GM10266 (cell line): Measurements from ENCODE around the gene PRDM1.

Source experiments
- DNase-seq: peaks from one replicate; pipeline ENCODE4 v3.0.0; 2012; ENCODE audit errors: extremely low spot score
- TF ChIP-seq, protein P1 (sequence below): IDR thresholded peaks from 2 replicates; pipeline ENCODE4 v1.5.1; 2012; ENCODE audit warnings: mild to moderate bottlenecking, low read depth; ENCODE audit not compliant: control insufficient read depth, insufficient read depth; ENCODE audit errors: missing control alignments

Gene PRDM1

DNA sequence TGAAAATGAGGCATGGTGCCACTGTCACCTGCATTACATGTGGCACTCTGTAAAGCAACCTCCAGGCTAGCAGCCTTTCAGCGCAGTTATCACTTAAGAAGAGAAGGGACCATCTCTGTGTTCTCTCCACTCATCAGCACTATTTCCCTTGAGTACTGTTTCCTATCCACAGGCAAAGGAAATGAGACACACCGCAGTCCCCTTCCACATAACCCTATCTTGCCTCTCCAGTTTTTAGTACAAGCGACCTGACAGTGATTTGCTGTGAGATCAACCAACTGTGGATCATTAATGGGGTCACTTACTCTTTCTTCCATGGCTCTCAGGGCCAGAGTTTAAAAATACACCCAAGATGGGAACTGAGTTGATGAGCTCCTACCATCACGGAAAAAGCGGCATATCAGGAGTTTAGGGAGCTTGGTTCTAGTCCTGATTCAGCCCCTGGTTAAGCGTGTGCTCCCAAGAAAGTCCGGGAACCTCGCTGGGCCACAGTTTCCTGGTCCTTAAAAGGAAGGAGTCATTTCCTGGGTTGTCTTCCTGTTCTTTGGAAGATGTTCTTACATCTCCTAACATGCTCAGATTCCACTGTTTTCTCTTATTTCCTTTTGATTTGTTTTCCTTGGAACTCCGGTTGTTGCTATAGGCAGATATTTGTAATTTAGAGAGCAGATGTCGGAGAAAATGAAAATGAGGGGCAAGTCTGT is 27.3 kb downstream of the PRDM1 start:
- TF ChIP-seq, protein P1, sequence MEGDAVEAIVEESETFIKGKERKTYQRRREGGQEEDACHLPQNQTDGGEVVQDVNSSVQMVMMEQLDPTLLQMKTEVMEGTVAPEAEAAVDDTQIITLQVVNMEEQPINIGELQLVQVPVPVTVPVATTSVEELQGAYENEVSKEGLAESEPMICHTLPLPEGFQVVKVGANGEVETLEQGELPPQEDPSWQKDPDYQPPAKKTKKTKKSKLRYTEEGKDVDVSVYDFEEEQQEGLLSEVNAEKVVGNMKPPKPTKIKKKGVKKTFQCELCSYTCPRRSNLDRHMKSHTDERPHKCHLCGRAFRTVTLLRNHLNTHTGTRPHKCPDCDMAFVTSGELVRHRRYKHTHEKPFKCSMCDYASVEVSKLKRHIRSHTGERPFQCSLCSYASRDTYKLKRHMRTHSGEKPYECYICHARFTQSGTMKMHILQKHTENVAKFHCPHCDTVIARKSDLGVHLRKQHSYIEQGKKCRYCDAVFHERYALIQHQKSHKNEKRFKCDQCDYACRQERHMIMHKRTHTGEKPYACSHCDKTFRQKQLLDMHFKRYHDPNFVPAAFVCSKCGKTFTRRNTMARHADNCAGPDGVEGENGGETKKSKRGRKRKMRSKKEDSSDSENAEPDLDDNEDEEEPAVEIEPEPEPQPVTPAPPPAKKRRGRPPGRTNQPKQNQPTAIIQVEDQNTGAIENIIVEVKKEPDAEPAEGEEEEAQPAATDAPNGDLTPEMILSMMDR: no peak
- DNase-seq: no peak

DNA sequence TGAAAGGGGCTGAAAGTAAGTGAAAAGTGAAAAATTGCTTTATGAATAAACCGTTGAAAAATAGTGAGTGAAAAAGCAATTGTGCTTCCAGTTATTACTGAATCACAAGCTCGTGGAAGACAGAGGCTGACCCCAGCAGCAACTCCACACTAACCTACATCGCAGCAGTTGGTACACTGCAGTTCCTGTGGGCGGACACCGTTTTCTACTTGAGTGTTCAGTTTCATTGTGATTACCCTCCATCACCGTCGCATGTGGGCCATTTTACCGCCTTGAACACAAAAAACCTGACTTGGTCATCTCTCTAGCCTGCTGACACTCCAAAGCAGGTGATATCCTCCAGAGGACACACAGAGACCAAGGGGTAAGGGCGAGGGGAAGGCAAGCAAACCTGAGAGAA is 28.4 kb downstream of the PRDM1 start:
- DNase-seq: peak; percentile 59

DNA sequence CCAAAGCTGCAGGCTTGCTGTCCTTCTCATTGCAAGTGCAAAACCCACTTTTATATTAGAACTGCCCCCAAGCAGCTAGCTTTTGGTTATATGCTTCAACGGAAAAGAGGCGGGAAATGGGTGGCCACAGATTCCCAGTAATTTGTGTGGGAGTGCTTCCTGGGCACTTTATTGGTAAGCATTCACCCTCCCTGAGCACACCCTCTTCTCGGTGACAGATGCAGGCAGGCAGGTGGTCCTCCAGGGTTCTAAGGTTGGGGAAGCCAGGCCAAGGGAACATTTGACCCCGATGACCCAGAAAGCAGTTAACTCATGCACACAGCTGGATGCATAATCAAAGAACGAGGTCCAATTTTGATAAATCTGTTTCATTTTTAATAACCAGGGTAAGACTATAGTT is 29.1 kb downstream of the PRDM1 start:
- DNase-seq: no peak
- TF ChIP-seq, protein P1: no peak

More for the DNA sequence above, 28.4 kb downstream of the PRDM1 start:
- TF ChIP-seq, protein P1: no peak

DNA sequence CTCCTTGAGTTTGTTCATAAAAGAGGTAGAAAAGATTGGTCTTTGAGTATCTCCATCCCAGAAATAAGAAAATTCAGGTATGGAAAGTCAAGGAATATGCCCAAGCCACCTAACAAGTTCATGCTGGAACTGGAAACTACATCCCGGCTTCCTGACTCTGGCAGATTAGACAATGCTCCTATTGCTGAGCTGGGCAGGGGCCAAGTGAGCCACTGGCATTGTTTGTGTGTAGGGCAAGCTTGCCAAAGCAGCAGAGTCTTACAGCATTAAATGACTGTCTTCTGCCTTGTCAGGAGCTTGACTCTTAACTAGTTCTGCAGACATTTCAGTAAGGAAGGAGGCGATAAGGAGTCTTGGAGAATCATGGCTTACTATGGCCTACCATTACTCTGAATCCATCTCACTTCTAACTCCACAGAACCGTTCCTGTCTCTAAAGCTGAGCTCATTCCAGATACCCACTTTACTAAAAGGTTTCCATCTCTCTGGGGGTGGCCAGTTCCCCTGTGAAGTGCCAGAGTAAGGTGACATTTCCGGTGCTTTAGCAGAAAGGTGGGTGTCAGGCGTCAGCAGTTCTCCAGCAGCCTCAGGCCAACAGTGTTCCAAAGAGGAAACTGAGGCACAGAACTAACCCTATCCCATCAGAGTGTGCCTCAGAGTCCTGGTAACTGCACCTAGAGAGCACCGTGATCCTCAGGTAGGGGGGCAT is 30.1 kb downstream of the PRDM1 start:
- TF ChIP-seq, protein P1: no peak
- DNase-seq: no peak

DNA sequence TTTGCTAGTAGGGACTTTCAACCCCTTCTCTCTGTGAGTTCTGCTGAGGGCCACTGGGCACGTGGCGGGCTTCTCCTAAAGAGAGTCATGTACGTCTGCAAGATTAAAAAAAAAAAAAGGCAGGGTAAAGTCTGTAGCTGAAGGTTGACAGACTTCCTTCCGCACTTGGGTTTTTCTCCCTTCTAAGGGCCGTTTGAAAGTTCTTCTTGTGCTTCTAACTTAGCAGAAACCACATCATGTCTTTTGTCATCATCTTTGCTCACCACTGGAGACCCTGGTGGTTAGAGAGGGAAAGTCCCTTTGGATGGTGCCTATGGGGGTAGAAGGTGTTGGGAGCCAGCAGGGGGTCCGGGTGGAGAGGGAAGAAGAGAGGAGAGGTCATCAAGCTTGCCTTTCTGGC is 31.4 kb downstream of the PRDM1 start:
- peak; percentile 47 for DNase-seq
- TF ChIP-seq, protein P1: no peak

DNA sequence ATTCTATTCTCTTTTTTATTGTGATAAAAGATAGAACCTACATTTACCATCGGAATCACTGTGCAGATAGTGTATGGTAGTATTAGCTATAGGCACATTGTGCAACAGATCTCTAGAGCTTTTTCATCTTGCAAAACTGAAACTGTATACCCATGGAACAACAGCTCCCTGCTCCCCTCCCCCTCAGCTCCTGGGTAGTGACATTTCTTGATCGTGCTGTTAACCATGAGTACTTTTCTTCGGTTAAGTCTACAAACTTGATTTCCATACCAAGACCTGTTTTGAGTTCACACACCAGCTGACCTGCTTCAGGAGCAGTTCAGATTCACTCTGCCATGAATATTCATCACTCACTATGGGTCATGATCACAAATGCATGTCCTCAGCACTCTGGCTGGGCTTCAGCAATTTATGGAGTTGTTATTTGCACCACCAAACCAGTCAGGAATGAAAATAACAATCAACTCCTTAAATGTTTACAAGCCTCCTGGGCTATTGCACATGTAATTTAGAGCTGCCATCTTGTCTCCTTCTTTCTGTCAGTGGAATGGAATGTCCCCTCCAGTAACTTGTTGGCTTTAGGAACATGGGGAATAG is 32.8 kb downstream of the PRDM1 start:
- TF ChIP-seq, protein P1: no peak
- no peak for DNase-seq

DNA sequence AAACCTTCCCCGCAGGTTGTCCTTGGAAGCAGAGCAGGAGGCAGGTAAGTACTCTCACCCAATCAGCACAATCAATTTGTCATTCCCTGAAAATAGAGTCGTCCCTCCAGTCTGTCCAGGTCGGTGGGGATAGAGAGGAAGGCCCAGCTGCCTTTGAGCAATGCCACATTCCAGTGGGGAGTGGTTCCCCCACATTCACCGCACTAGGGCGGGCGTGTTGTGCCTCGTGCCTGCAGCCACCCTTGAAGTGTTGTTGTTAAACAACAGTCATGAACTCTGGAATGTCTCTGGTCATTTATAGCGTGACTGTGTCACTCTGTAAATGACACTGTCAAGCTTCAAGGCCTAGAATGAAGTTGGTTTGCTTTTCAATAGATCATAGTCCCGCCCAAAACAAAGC is 33.4 kb downstream of the PRDM1 start:
- TF ChIP-seq, protein P1: no peak
- no peak for DNase-seq
